Heart left ventricle (tissue), 16 donors: ENCODE results near the gene TXNDC16. TPM values are rescaled to one million over a fixed set of nuclear protein-coding genes. Genes with fewer than 3 reads are reported as not detected.

Experiments used
- ATAC-seq, 4 donors: fragments of 200-7000 bp; cut with Tn5 transposase; one replicate each; pipeline ENCODE4 v1.9.1; 2020 to 2022; ENCODE audit warnings: moderate library complexity in 4 of 4, mild to moderate bottlenecking in 3 of 4, moderate number of reproducible peaks in 1 of 4
- DNase-seq, 5 donors: peaks; one replicate each; pipeline ENCODE4 v3.0.0-alpha.2; 2020
- H3K27ac ChIP-seq, 12 donors: fragments of 200-600 bp; sonication (generic) in 4 of 12; one replicate each; pipeline versions ENCODE4 v1.5.0 to v1.8.0; 2016 to 2022; ENCODE audit warnings: mild to moderate bottlenecking in 2 of 12
- H3K27me3 ChIP-seq, 9 donors: fragments of 200-600 bp; sonication (generic) in 2 of 9; one replicate each; pipeline versions ENCODE4 v1.5.1 to v1.8.0; 2016 to 2022; ENCODE audit warnings: mild to moderate bottlenecking in 3 of 9
- H3K36me3 ChIP-seq, 9 donors: fragments of 200-600 bp; sonication (generic) in 2 of 9; one replicate each; pipeline versions ENCODE4 v1.5.0 to v1.8.0; 2018 to 2022; ENCODE audit warnings: mild to moderate bottlenecking in 2 of 9
- H3K4me1 ChIP-seq, 12 donors: fragments of 200-600 bp; sonication (generic) in 4 of 12; one replicate each; pipeline versions ENCODE4 v1.5.0 to v1.8.0; 2016 to 2022; ENCODE audit warnings: mild to moderate bottlenecking in 3 of 12
- H3K4me3 ChIP-seq, 12 donors: fragments of 200-600 bp; sonication (generic) in 4 of 12; one replicate each; pipeline versions ENCODE4 v1.5.0 to v1.8.0; 2017 to 2022; ENCODE audit warnings: mild to moderate bottlenecking in 9 of 12, moderate library complexity in 4 of 12
- H3K9me3 ChIP-seq, 12 donors: fragments of 200-600 bp; sonication (generic) in 4 of 12; one replicate each; pipeline versions ENCODE4 v1.5.0 to v1.8.0; 2016 to 2022; ENCODE audit warnings: mild to moderate bottlenecking in 1 of 12
- POLR2A ChIP-seq, 2 donors: fragments of 450-650 bp; IDR thresholded peaks; one replicate each; pipeline ENCODE4 v1.6.1; 2017; ENCODE audit warnings: antibody characterized with exemption in 2 of 2, mild to moderate bottlenecking in 2 of 2, moderate library complexity in 2 of 2
- WGBS, 4 donors: extraction: QIAGEN DNeasy Blood & Tissue Kit in 2 of 4; methylation state at CpG; one replicate each; pipeline versions ENCODE4 v1.1.5 to v1.1.7; 2013 to 2018; 5-methylcytosine and 5-hydroxymethylcytosine counted together
- intact Hi-C, 10 donors: fragments of 100-400 bp; cut with DNase I; formaldehyde crosslinking; loops; one replicate each; pipeline versions ENCODE4 v1.11.1 to v1.14.2; 2022
- polyA plus RNA-seq, 2 donors: library from polyadenylated mRNA; stranded (reverse); fragments of 200-250 nt; gene quantifications; one replicate each; pipeline ENCODE4 v1.2.3, GENCODE V29; 2013
- total RNA-seq, 9 donors: library from RNA; depleted of rRNA in 2 of 9; stranded (reverse); fragments of >200 nt in 2 of 9; fragmentation: NEBNext Ultra II Directional in 3 of 9; extraction: Animal tissue kit (Norgen Biotek cat#: 25700) in 3 of 9; gene quantifications; one replicate each; pipeline versions ENCODE4 v1.1.0 to v1.2.4, GENCODE V29; 2016 to 2023
- TF ChIP-seq, protein P1 (sequence below), 12 donors: fragments of 200-600 bp; sonication (generic) in 4 of 12; IDR thresholded peaks; one replicate each; pipeline versions ENCODE4 v1.5.0 to v1.8.0; 2018 to 2022; ENCODE audit warnings: antibody characterized with exemption in 12 of 12, mild to moderate bottlenecking in 5 of 12
- donor health status: ischemic (EF 13 %, LVEDD 7.1; RV severe dilation, severe dysfunction).
- donor health status: healthy with polysubstance abuse.
- donor health status: DM: no; HTN: yes; CAD: no.
- donor health status: DM: no; HTN: no; CAD: no.
- donor health status: ischemic (EF 25% LVEDD 6.9; RV normal size, moderate dysfunction).
- donor health status: ischemic (EF 25% LVEDD 5.7; RV mildly dilated, moderate dysfunction).
- donor health status: healthy.
- donor health status: DM: yes; HTN: yes; CAD: no.
- donor health status: ischemic (EF 35%, LVEDD 5.7; RV mildly dilated, moderate dysfunction).
- donor health status: nonischemic (EF 11% LVEDD 7.7; RV severe dilation, severe dysfunction).
- donor health status: DM: yes; HTN: yes; CAD: no.
- donor health status: PGD.
- donor health status: ischemic (EF 29% LVEDD 5.4; RV normal size, mild dysfunction).
- donor health status: nonischemic (EF 23%, LVEDD 6.1; RV moderate dilation, normal function).

The TXNDC16 gene
- total and polyA plus RNA-seq, 11 donors = 0.72 to 7.1 (median 3.9) TPM

DNA sequence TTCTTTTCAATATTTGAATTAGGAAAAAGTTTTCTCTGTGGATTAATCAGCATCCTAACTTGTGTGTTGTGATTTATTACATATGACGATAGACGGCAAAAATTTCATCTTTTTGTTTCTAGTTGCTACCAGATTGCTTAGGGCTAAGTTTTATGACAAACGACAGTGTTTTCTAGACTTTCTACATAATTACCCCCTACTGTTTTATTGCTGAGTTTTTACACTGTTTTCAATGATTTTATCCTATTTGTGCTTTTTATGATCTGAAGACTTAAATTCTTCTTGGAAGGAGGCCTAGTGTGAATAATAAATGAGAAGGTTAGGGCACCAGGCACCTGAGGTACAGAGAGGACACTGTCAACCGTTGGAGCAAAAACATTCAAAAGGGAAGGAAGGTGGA lies 88.1 kb downstream of the TXNDC16 start:
- Histone ChIP-seq H3K4me3 (no peak overlapping the region), H3K36me3 (peaks cover 0 to 21% (median 4%) of the 10 kb centered on the region in 9 donors), H3K27me3 (no peaks in the 10 kb centered on the region), H3K27ac (no peak overlapping the region), H3K4me1 (no peaks in the 10 kb centered on the region), H3K9me3 (peaks cover 0 to 8% (median 0%) of the 10 kb centered on the region in 12 donors)
- TF ChIP-seq, protein P1, sequence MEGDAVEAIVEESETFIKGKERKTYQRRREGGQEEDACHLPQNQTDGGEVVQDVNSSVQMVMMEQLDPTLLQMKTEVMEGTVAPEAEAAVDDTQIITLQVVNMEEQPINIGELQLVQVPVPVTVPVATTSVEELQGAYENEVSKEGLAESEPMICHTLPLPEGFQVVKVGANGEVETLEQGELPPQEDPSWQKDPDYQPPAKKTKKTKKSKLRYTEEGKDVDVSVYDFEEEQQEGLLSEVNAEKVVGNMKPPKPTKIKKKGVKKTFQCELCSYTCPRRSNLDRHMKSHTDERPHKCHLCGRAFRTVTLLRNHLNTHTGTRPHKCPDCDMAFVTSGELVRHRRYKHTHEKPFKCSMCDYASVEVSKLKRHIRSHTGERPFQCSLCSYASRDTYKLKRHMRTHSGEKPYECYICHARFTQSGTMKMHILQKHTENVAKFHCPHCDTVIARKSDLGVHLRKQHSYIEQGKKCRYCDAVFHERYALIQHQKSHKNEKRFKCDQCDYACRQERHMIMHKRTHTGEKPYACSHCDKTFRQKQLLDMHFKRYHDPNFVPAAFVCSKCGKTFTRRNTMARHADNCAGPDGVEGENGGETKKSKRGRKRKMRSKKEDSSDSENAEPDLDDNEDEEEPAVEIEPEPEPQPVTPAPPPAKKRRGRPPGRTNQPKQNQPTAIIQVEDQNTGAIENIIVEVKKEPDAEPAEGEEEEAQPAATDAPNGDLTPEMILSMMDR (IDR thresholded peaks at IDR 0.05) = no peak
- no peak for TF ChIP-seq POLR2A (IDR thresholded peaks at IDR 0.05)
- intact Hi-C loops = no loop called here
- WGBS, 4 donors = 84 to 91% (median 87%) methylated on average over 4 of the region's 4 CpGs
- DNase-seq (no peak), ATAC-seq (no peak)

DNA sequence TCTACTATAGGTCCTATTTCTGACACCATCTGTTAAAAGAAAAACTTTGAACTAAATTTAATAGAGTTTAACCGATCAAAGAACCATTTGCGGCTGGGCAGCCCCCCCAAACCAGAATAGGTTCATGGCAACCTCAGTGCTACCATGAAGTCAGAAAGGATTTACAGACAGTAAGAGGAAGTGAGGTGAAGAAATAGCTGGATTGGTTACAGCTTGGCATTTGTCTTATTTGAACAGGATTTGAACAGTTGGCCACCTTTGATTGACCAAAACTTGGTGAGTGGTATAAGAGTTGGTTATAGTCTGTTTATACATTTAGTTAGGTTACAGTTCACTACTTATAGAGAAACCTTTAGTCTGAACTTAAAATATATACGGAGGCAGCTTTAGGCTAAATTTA lies 88.9 kb downstream of the TXNDC16 start:
- Histone ChIP-seq H3K27me3 (no peaks in the 10 kb centered on the region), H3K4me3 (no peak overlapping the region), H3K36me3 (peaks cover 0 to 21% (median 3%) of the 10 kb centered on the region in 9 donors), H3K9me3 (peaks cover 0 to 8% (median 0%) of the 10 kb centered on the region in 12 donors), H3K4me1 (no peaks in the 10 kb centered on the region), H3K27ac (no peak overlapping the region)
- no peak for ATAC-seq
- WGBS, 4 donors = 82 to 100% (median 98%) methylated on average over 3 of the region's 3 CpGs
- DNase-seq = no peak
- TF ChIP-seq, protein P1 (IDR thresholded peaks at IDR 0.05) = no peak
- no peak for TF ChIP-seq POLR2A (IDR thresholded peaks at IDR 0.05)
- intact Hi-C loops = no loop called here

- no peak overlapping the region for H3K4me3 ChIP-seq
- peaks cover 0 to 7% (median 0%) of the 10 kb centered on the region in 12 donors for H3K4me1 ChIP-seq
- DNase-seq (no peak), ATAC-seq (no peak)
- TF ChIP-seq, protein P1 (IDR thresholded peaks at IDR 0.05) = no peak
- TF ChIP-seq POLR2A (IDR thresholded peaks at IDR 0.05) = no peak
- no peaks in the 10 kb centered on the region for H3K27me3 ChIP-seq
- H3K27ac ChIP-seq = no peak overlapping the region
- peaks cover 0 to 21% (median 0%) of the 10 kb centered on the region in 9 donors for H3K36me3 ChIP-seq
- WGBS, 4 donors = 92 to 100% (median 98%) methylated on average over 1 of the region's 1 CpG
- intact Hi-C loops = no loop called here
- H3K9me3 ChIP-seq = peaks cover 0 to 8% (median 0%) of the 10 kb centered on the region in 12 donors
These were observed 90.6 kb downstream of the TXNDC16 start for GRCh38 chr14:52461721-52462120.

- peaks cover 0 to 8% (median 0%) of the 10 kb centered on the region in 12 donors for H3K9me3 ChIP-seq
- H3K27ac ChIP-seq = no peak overlapping the region
- TF ChIP-seq, protein P1 (IDR thresholded peaks at IDR 0.05) = no peak
- no peak for TF ChIP-seq POLR2A (IDR thresholded peaks at IDR 0.05)
- DNase-seq (no peak), ATAC-seq (no peak)
- WGBS, 4 donors = 38 to 100% (median 97%) methylated on average over 1 of the region's 1 CpG
- peaks cover 0 to 7% (median 0%) of the 10 kb centered on the region in 12 donors for H3K4me1 ChIP-seq
- intact Hi-C loops = no loop called here
- no peaks in the 10 kb centered on the region for H3K27me3 ChIP-seq
- H3K4me3 ChIP-seq = no peak overlapping the region
- H3K36me3 ChIP-seq = peaks cover 0 to 25% (median 6%) of the 10 kb centered on the region in 9 donors
These were observed 93.6 kb downstream of the TXNDC16 start for GRCh38 chr14:52458721-52459085.
